GM12864 (cell line): ENCODE measurements around the gene RABL3.
"Not testable (repeated sequence)": the region's sequence is repeated elsewhere in the genome, so short reads cannot be mapped to it uniquely, and the experiment has no call there.

Experiments
- DNase-seq: peaks from one replicate; pipeline ENCODE4 v3.0.0-alpha.2; 2011; ENCODE audit warnings: low read depth
- H3K4me3 ChIP-seq: 2 replicates; pipeline ENCODE4 v1.5.1; 2011; ENCODE audit warnings: mild to moderate bottlenecking, low read depth, low read length, control low read depth
- TF ChIP-seq, protein P1 (sequence below): IDR thresholded peaks from 2 replicates; pipeline ENCODE4 v1.5.1; 2011; ENCODE audit warnings: low read depth, mild to moderate bottlenecking, moderate library complexity, low read length, control low read depth, inconsistent platforms; ENCODE audit errors: missing control alignments

RABL3 gene

GRCh38 chr3:120640231-120640630, 102.1 kb downstream of the RABL3 start:
- H3K4me3 ChIP-seq: no peak overlapping the region
- no peak for DNase-seq
- TF ChIP-seq, protein P1, sequence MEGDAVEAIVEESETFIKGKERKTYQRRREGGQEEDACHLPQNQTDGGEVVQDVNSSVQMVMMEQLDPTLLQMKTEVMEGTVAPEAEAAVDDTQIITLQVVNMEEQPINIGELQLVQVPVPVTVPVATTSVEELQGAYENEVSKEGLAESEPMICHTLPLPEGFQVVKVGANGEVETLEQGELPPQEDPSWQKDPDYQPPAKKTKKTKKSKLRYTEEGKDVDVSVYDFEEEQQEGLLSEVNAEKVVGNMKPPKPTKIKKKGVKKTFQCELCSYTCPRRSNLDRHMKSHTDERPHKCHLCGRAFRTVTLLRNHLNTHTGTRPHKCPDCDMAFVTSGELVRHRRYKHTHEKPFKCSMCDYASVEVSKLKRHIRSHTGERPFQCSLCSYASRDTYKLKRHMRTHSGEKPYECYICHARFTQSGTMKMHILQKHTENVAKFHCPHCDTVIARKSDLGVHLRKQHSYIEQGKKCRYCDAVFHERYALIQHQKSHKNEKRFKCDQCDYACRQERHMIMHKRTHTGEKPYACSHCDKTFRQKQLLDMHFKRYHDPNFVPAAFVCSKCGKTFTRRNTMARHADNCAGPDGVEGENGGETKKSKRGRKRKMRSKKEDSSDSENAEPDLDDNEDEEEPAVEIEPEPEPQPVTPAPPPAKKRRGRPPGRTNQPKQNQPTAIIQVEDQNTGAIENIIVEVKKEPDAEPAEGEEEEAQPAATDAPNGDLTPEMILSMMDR: no peak

GRCh38 chr3:120638820-120639219, 103.5 kb downstream of the RABL3 start:
- not testable (repeated sequence) for H3K4me3 ChIP-seq, DNase-seq

DNA sequence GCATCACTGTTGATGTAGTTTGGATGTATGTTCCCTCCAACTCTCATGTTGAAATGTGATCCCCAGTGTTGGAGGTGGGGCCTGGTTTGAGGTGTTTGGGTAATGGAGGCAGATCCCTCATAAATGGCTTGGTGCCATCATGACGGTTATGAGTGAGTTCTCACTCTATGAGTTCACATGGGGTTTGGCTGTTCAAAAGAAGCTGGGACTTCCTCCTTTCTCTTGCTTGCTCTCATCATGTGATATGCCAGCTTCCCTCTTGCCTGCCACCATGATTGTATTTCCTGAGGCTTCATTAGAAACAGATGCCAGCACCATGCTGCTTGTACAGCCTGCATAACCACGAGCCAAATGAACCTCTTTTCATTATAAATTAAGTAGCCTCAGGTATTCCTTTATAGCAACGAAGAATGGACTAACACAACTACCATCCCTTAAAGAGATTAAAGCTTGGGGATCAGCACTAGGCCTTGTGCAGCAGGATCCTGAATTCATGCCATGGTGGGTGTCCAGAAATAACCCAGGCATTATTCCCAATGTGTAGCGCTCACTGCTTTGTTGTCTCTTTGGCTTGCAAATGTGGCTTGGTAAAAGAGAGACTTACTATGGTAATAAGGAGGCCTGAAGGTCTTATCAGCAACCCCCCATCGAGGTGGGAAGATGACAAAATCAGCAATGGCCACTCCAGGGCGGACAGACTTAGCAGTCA, 104.3 kb downstream of the RABL3 start:
- TF ChIP-seq, protein P1: no peak
- H3K4me3 ChIP-seq: no peak overlapping the region
- DNase-seq: no peak

- H3K4me3 ChIP-seq: no peak overlapping the region
- DNase-seq: no peak
- TF ChIP-seq, protein P1: no peak
Measured at GRCh38 chr3:120636795-120637401, 105.4 kb downstream of the RABL3 start.
